Right lobe of liver (tissue), 4 donors: Measurements from ENCODE around the gene ZNF300.
"Not testable (repeated sequence)": the region's sequence is repeated elsewhere in the genome, so short reads cannot be mapped to it uniquely, and the experiment has no call there.

ENCODE experiments used
- CTCF ChIP-seq, 4 donors: fragments of 200-600 bp in 3 of 4; fragments of 450-650 bp in 1 of 4; IDR thresholded peaks; one replicate each; pipeline versions ENCODE4 v1.5.1 to v1.8.0; 2016 to 2022; ENCODE audit warnings: antibody characterized with exemption in 4 of 4, mild to moderate bottlenecking in 2 of 4
- POLR2A ChIP-seq: fragments of 450-650 bp; IDR thresholded peaks from one replicate; pipeline ENCODE4 v1.6.1; 2017; ENCODE audit warnings: antibody characterized with exemption, mild to moderate bottlenecking
- donor health status: DM: no; HTN: no; CAD: no.
- donor health status: DM: no; HTN: no; CAD: no.
- donor health status: DM: no; HTN: yes; CAD: no.

- TF ChIP-seq CTCF (IDR thresholded peaks at IDR 0.05); POLR2A: not testable (repeated sequence)
These were observed 48.1 kb downstream of the ZNF300 start for GRCh38 chr5:150856700-150857099.
